Activated CD4-positive, CD25-positive, alpha-beta regulatory T cell (primary cell): Measurements from ENCODE around the gene MTOR.
"Not testable (repeated sequence)": the region's sequence is repeated elsewhere in the genome, so short reads cannot be mapped to it uniquely, and the experiment has no call there.

Experiments used
- DNase-seq, 4 experiments: peaks; one replicate each; lab custom pipeline; 2025; lab: John Stamatoyannopoulos, UW

MTOR gene

DNA sequence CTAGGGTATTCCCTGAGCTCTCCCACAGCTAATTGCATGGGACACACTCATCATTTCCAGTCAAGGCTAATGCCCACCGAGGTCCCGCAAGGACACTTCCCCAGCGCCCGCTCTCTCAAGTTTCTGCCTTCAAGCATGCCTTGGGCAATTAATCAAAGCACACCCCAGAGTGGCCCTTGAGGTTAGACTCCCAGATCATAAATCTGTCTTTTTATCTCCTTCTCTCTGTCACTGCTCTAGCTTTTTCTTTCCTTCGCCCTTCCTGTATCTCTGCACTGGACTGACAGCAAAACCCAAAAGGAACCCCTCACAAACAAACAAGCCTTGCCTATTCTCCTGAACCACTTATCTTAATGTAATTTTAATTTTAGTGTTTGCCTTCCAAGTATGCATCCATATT lies 154.8 kb downstream of the MTOR start:
- DNase-seq: no peak

DNA sequence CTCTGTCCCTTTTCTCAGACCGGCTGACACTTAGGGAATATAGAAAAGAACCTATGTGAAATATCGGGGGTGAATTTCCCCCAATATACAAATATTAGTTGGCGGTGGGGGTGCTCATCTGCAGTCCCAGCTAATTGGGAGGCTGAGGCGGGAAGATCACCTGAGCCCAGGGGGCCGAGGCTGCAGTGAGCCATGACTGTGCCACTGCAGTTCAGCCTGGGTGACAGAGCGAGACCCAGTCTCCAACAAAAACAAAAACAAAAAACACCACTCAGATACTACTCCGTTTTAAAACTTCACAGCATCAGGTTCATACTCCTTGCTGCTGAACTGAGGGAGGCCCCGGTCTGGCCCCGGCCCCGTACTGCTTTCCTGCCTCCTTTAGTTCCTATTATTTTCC lies 156.8 kb downstream of the MTOR start:
- DNase-seq: no peak

DNA sequence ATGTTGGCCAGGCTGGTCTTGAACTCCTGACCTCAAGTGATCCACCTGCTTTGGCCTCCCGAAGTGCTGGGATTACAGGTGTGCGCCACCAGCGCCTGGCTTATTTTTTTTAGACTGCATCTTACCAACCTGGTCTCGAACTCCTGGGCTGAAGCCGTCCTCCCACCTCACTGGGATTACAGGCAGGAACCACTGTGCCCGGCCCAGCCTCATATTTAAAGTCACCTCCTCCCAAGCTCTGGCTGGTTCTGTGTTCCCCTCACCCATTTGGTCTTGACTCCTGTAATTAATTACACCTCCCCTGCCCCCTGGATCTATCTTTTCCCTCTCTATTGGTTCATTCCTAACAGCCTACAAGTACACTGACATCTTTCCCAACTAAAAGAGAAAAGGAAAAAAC lies 161.0 kb downstream of the MTOR start:
- no peak for DNase-seq

DNA sequence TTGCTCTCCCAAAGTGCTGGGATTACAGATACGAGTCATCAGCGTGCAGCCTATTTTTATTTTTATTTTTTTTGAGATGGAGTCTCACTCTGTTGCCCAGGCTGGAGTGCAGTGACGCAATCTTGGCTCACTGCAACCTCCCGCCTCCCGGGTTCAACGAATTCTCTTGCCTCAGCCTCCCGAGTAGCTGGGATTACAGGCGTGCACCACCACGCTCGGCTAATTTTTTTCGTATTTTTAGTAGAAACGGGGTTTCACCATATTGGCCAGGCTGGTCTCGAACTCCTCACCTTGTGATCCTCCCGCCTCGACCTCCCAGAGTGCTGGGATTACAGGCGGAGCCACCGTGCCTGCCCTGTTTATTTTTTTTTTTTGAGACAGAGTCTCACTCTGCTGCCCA lies 161.5 kb downstream of the MTOR start:
- not testable (repeated sequence) for DNase-seq

DNA sequence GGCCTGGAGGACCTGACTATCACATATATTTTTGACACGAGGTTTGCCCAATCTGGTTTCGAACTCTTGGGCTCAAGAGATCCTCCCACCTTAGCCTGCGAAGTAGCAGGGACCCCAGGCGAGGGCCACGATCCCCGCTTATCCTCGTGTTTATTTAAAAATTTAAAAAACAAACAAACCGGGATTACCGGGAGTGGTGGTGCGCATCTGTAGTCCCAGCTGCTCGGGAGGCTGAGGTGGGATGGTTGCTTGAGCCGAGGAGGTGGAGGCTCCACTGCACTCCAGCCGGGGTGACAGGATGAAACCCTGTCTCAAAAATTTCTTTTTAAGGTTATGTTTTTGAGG lies 162.2 kb downstream of the MTOR start:
- no peak for DNase-seq

DNA sequence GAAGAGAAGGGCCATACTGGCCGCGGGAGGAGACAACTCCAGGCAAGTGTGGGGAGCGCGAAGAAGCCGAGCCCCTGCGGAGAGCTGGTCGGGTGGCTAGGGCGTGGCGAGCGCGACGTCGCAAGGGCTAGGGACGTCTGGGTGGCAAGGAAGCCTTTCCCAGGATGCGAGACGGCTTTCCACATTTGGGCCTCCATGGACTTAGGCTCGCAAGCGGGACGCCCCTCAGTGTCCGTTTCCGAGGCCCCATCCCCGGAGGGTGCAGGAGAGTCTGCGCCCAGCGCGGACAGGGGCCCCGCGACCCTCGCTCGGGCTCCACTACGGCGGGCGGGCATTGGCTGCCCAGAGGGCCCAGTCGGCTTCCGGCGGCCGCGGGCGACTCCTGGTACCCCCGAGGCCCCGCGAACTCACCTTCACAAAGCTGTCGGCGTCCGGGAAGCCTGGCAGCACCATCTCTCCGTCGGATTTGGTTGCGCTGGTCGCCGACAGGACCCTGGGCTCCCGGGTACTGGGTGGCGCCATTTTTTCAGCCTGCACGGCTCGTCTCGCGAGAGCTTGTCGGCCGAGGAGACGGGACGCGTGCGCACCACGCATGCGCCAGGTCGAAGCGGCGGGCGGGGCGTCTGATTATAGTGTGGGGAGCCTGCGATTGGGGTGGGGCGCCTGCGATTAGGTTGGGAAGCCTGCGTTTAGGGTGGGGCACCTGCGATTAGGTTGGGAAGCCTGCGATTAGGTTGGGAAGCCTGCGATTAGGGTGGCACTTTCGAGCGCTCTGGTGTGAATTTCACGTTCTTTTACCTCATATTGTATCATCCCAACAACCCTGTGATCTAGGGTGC lies 162.8 kb downstream of the MTOR start, which contains the start of gene EXOSC10:
Gene EXOSC10 (minus strand): TSS at position 560 of the 839 bp plus-strand sequence. CDS start 38 bp downstream, at position 522.
- DNase-seq: peak; percentile 87 to 94 (median 90)

DNA sequence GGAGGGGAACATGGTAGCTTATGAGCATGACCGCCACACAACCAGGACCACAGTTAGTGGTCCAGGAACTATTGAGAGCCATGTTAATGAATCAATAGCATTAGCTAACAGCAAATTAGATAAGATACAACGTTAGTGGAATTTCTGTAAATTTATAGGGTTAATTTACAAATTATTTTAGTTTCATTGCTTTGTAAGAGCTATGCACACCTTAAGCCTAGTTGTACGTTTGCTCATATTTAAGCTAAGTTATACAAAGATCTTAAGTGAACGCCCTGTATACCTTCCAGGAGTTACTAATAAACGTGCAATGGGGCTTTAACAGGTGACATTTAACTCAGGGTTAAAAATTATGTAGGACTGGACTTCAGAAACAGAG lies 163.4 kb downstream of the MTOR start:
- no peak for DNase-seq

DNA sequence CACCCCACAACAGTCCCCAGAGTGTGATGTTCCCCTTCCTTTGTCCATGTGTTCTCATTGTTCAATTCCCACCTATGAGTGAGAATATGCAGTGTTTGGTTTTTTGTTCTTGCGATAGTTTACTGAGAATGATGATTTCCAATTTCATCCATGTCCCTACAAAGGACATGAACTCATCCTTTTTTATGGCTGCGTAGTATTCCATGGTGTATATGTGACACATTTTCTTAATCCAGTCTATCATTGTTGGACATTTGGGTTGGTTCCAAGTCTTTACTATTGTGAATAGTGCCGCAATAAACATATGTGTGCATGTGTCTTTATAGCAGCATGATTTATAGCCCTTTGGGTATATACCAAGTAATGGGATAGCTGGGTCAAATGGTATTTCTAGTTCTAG lies 178.6 kb downstream of the MTOR start:
- not testable (repeated sequence) for DNase-seq

DNA sequence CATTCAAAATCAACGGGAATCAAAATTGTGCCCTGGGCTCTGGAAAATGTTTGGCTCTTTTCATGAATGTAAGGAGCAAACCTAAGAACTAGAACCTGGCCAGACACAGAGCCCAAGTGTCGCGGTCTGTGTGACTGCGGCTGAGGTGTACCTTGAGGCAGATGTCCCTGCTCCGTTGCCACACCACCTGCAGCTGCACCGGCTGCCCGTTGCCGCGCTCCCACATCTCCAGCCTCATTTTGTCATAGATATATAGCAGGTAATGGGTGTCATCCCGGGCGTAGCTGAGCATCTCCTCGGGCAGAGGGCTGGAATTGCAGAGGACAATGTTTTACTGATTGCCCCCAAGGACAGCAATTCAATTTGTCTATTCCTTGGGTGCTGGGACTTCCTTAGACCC lies 181.4 kb downstream of the MTOR start:
- DNase-seq: no peak

DNA sequence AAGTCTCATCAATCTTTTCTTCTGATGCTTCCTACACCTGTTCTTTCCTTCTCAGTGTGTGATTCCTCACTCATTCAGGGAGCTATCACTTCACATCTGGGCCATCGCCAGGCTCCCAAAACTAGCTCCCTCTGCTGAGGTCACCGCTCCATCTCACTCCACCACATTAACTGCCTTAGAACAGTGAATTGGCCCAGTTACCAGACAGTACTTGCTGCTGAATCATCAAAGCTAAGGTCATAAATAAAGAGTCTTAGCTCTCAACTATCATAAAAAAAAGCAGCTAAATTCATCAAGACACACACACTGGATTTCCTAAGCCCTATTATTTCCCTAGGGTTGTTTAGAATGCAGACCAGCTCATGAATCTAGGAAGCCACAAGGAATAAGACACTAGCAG lies 183.7 kb downstream of the MTOR start:
- no peak for DNase-seq

DNA sequence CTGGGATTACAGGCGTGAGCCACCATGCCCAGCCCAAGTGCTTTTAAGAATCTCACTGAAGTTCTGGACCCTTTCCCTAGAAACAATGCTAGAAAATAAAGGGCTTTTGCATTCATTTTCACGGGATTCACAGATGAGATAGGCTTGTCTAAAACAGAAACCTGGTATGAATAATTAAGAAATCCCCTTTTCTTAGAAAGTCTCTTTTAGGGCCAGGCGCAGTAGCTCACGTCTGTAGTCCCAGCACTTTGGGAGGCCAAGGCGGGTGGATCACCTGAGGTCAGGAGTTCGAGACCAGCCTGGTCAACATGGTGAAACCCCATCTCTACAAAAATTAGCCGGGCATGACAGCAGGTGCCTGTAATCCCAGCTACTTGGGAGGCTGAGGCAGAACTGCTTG lies 189.0 kb downstream of the MTOR start:
- not testable (repeated sequence) for DNase-seq

DNA sequence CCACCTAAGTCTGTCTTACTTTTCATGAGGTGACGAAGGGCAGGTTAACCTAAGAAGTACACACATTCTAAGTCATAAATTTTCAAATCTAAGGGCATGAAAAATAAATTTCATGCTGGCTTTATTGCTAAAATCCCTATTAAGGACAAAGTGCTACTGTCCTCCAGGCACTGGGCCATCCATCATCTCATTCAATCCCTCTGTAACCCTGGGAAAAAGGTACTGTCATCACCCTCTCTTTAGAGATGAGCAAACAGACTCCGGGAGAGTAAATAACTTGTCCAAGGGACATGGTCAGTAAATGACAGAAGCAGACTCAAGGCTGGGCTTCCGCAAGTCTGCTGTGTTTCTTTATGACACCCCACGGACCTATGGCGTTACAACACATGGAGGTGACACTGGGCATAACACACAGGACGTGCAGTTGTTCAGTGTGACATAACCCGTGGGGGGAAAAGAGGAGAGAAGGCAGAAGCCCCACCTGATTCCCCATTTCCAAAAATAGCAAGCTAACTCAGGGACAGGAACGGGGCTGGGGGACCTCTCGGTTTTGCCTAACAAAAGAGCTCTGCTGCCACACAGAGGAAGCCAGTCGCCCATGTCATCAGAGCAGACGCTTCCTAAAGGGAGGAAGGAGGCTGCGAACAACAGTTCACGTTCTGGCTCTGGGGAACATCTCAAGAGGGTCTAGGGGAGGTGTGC lies 190.0 kb downstream of the MTOR start:
- DNase-seq: no peak

DNA sequence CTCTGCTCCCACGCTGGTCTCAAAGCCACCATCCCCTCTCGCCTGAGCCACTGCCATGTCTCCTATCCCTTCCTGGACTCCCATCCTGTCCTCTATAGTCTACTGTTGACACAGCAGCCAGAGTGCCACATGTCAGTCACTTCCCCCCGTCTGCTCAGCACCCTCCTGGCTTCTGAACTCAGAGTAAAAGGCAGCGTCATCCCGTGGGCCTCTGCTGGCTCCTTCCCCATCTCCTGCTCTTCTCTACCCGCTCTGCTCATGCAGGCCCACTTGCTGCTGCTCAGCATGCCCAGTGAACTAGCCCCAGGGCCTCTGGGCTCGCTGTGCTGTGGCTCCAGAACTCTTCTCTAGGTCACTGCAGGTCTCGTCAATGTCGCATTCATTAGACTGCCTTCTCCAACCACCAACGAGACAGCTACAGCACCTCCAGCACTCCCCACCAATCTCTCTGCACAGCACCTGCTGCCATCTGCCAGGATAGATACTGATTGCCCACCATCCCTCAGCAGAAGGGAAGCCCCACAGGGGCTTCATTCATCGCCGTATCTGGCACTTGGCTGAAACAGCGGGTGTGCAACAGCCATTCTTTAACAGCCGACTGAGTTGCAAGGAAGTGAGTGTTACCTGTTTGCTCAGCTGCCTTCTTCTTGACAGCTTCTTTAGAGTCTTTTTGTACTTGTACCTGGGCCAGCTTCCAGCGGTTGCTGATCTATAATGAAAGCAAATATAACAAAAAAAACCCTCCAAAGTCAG lies 190.7 kb downstream of the MTOR start:
- no peak for DNase-seq

DNA sequence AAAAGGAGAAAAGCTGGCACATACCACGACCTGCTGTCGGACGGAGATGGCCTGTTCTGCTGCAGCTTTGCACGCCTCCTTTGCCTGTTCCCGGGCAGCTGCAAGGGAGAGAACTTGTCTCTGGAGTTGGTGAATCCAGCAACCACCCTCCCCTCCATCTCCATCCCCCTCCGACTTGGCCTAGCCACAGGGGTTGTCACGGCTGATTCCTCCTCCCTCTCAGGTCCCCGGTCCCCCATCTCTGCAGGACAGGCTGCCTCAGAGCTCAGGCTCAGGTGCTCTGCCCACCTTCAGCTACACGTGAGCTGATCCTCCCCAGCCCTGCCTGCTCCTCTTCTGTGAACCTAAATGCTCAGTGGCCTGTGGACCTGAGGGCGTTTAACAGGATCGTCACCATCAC lies 191.5 kb downstream of the MTOR start:
- DNase-seq: no peak

DNA sequence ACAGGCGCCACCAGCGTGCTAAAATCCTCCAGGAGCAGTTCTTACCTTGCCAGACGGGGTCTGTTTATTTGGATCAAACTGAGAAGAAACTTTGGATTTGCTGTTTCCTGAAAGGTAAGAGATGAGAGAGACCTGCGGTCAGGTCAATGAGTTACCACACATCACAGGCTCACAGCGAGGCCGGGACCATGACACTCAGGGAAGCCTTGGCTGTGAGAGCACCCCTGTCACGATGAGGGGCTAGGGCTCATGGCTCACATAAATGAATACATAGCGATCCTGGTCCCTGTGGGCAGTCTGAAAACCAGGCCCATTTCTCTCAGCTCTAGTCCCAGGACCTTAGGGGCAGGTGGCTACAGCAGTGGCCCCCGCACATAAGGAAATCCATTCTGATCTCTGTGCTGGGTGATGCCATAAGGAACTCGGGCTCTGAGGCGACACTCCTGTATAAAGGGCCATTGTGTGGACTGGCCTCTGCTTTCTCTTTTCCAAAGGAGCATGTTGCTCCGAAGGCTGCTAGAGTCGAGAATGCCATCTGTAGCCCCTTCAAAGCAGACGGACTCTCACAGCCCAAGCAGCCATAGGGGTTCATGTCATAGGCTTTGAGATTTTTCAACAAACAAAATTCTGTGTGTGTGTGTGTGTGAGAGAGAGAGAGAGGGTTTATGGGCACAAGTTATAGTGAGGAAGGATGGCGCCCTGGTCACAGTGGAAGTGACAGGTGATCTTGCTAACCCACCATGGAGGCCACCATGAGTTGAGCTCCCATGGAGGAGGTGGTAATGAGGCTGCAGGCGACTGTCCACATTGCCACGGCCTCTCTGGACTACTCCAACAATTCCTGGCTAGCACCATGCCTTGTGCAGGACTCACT lies 193.5 kb downstream of the MTOR start:
- DNase-seq: no peak

DNA sequence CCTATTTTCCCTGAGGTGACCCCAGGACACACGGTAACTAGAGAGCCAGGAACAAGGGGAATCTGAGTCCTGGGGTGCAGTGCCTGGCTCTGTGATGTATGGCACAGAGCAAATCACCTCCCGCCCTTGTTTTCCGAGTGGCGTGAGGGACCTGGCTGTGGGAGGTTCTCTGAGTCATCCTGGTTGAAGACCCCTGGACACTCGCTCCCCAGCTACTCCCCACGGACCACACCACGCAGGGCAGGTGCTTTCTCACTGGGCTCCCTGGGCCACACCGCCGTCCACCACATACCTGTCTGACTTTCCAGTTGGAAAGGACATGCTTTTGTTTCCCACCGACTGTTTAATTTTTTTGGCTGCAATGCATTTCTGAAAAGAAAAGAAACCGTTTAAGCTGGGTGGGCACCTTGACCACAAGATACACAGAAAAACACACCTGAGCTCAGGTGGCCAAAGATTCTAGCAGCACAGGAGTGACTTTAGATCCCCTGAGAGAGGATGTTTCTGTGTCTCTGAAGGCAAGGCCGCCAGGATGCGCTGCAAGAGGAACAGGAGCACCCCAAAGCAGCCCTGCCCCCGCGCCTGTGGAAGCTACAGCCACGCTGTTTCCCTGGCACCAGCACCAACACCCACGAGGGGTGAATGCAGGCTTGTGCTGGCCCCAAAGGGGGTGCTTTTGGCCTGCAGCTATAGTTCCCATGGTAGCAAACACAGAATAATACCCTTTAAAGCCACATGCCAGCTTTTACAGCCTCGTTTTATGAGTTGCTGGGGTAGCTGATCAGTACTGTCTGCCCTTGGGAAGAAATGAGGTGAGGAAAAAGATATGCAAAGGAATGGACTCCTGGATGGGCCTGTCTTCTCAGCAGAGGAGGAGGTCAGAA lies 194.4 kb downstream of the MTOR start:
- DNase-seq: no peak

DNA sequence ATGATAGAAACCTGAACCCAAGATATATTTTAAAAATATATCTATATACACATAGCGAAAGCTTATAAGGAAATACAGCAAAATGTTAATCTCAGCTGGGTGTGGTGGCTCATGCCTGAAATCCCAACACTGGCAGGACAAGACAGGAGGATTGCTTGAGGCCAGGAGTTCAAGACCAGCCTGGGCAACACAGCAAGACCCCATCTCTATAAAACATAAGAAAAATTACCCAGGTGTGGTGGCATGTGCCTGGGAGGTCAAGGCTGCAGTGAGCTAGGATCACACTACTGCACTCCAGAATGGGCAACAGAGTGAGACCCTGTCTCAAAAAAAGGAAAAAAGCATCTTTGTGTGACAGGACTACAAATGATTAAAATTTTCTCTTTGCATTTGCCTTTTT lies 196.6 kb downstream of the MTOR start:
- no peak for DNase-seq

DNA sequence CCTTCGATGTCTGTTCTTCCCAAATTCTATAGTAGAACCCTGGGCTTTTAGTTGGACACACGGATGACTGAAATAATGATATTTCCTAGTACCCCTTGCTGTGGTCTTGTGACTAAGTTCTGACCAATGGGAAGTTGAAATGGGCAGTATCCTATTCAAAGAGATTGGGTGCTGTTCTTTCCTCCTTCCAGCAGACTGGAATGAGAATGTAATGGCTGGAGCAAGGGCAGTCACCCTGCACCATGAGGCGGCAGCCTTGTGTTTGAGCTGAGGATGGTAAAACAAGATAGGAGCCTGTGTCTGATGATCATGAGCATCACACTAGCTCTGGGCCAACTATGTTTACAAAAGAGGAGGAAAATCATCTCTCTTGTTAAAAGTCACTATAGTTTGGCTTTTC lies 197.4 kb downstream of the MTOR start:
- DNase-seq: no peak

DNA sequence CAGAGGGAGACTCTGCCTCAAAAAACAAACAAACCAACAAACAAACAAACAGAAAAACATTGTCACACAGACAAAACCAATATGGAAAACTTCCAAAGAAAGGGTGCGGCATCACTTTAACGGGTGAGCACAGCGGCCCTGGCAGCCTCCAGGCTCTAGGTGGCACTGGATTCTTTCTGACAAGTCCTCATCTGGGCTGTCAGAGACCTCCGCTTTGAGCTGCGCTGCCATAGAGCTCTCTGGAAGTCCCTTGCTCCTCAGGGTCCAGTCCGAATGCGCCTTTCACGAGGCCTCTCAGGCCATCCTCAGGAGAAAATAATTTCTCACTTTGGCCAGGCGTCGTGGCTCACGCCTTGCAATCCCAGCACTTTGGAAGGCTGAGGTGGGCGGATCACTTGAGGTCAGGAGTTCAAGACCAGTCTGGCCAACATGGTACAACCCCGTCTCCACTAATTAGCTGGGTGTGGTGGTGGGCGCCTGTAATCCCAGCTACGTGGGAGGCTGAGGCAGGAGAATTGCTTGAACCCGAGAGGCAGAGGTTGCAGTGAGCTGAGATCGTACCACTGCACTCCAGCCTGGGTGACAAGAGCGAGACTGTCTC lies 198.3 kb downstream of the MTOR start:
- not testable (repeated sequence) for DNase-seq

DNA sequence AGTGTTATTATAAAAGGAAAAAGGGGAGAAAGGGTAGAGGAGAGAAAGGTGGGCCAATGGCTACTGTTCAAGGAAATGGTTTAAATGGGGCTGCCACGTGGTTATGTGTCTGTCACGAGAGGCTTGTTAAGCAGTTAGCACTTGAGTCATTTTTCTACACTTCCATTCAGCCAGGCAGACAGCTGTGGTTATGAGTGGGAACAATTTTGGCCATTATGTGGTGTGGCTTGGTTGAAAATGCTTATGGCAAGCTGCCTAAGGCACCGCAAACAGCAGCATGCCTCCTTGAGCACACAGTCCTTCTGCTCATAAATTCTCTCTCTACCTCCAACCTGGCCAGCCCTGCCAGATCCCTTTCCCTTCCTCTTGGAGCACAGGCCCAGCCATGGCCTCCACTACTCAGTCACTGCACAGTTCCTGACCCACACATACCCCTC lies 199.4 kb downstream of the MTOR start:
- DNase-seq: no peak
